HG02970 (cell line): ENCODE data around the gene HMX3.
"Not testable (repeated sequence)": the region's sequence is repeated elsewhere in the genome, so short reads cannot be mapped to it uniquely, and the experiment has no call there.

Experiments used
- ATAC-seq: cut with Tn5 transposase; IDR thresholded peaks from one replicate; pipeline ENCODE4 v1.9.1; 2021; ENCODE audit warnings: mild to moderate bottlenecking, moderate library complexity, moderate number of reproducible peaks; ENCODE audit not compliant: unreplicated experiment, low FRiP score

Gene HMX3

DNA sequence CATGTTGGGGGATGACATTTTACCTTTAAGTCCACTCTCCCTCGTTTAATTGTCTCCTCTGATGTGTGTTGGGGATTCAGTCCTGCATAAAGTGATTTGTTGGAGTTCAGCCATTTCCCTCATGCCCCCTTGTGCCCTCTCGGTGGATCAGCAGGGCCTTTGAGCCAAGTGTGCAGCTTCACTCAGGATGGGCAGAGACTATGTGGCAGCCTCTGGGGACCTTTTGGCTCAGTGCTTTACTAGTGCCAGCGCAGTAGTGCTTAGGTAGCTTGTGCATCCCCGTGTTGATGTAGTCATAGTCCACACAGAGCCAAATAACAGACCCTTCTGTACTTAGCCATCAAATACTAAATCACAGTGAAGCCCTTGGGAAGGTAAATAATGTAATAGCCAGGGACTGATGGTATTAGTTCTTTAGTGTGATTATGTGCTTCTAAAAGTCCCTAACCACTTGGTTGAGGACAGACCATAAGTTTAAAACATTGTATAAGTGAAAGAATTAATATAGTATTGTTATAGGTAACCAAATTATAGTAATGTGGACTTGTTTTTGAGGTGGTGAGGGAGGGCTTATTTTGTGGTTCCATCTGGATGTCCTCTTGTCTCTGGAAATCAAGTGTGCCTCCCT, 29.8 kb downstream of the HMX3 start:
- ATAC-seq, result no peak

DNA sequence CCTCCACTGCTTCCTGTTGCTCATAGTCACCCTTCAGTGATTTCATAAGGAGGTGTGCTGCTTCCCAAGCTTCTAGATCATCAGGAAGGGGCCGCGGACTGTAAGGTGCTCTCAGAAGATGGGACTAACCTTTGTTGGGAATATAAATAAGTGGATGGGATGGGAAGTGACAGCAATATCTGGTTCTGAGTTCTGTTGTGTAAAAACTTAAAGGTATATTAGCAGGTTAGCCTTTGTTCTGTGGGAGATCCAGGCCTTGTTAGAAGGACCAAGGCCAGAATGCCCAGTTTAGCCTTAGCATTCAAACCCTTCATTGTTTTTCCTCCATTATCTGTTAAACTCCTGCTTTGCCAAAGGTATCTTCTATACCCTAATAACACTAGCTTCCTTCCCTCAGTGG, 30.8 kb downstream of the HMX3 start:
- ATAC-seq, result no peak

DNA sequence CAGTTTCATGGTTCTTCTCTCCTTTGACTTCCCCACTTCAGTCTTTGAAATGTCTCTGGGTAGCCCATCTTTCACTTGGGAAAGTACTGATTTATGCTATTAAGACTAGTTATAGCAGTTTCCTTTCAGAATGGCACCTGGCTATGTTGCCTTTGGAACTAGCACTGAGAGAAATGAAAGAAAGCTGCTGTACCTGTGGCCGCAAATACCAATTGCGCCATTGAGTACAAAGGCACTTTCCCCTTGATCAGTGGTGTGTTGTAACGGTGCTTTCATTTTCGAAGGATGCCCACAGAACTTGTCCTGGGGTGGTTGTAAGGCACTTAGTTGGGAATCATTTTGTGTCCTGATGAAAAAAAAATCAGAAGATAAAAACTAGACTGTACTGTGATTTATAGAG, 35.2 kb downstream of the HMX3 start:
- ATAC-seq, result no peak

DNA sequence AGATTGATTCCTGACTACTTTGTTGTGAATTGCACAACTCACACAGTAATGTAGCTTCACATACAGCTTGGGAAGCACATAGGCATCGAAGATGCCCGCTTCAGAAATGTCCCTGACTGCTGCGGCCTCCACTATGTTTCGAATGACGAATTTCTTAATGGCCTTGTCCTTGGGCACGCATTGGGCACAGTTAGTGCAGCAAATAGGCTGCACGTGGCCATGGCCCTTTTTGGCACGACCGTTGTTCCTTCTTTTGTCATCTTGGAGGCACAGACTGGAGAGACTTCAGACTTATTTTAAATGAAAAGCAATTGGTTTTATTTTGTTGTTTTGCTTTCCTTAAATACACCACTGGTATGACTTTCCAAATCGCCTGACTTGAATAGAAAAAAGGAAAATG, 35.8 kb downstream of the HMX3 start:
- ATAC-seq, result not testable (repeated sequence)

DNA sequence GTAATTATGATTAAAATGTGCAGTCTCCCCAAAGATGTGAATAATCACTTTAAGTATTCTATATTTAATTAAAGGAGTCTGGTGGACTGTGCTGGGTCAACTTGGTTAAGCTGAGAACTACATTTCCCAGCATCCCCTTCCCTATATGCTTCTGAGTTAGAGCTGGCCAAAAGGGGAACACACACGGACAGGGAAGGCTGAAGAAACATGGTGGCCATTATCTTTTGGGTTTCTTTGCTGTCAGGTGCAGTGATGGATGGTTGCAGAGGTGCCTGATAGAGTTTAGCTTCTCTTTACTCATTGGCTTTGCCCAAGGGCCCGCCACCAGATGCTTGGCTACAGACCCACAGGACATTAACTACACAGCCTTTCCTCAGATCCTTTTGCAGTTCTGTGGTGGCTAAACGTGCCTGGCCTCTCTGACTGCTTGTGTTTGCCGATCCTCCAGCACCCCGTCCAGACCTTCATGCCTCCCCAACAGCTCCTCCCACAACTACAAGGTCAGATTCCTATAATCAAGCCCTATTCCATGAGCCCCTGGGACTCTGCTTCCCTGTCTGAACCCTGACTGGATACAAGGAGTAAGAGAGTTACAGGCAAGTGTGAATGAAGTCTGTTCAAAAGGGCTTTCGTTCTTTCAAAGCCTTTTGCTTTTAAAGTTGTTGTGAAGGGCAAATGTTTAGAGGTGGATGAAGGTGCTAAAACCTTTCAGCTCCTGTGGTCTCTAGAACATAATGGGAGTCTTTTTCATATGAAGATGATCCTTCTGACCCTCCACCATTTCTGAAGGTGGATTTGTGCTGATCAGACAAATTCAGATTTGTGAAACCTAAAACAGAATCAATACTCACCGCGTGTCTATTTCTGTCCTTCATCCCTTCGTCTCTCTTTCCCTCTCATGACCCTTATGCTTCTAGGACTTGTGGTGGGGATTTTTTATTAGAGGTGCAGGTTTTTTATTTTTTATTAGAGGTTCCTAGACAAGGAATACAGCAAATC, 39.9 kb downstream of the HMX3 start:
- no peak for ATAC-seq

DNA sequence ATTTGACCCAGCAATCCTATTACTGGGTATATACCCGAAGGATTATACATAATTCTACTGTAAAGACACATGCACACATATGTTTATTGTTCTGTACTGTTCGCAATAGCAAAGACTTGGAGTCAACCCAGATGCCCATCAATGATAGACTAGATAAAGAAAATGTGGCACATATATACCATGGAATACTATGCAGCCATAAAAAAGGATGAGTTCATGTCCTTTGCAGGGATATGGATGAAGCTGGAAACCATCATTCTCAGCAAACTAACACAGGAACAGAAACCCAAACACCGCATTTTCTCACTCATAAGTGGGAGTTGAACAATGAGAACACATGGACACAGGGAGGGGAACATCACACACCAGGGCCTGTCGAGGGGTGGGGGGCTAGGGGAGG, 42.6 kb downstream of the HMX3 start:
- not testable (repeated sequence) for ATAC-seq

DNA sequence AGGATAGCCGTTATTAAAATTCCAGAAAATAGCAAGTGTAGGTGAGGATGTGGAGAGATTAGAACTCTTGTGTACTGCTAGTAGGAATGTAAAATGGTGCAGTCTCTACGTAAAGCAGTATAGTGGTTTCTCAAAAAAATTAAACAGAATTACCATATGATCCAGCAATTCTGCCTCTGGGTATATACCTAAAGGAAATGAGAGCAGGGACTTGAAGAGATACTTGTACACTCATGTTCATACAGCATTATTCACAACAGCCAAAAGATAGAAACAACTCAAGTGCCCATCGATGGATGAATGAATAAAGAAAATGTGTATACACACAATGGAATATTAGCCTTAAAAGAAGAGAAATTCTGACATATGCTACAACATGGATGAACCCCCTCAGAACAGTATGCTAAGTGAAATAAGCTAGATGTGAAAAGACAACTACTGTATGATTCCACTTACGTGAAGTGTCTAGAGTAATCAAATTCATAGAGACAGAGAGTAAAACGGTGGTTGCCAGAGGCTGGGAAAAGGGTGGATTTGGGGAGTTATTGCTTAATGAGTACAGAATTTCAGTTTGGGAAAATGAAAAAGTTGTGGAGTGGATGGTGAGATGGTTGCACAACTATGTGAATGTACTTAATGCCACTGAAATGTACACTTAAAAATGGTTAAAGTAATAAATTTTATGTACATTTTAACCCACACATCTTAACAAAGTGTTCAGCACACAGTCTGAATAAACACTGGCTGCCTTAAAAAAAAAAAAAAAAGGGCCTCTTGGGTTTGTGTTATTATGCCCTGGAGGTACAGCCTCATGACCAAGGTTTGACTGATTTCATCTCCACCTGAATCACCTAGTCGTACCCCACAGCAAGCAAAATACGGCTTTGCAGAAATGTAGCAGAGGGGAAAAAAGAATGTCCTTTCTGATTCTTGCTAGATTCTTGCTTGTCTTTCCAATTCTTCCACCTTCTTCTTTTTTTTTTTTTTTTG, 44.6 kb downstream of the HMX3 start:
- no peak for ATAC-seq

DNA sequence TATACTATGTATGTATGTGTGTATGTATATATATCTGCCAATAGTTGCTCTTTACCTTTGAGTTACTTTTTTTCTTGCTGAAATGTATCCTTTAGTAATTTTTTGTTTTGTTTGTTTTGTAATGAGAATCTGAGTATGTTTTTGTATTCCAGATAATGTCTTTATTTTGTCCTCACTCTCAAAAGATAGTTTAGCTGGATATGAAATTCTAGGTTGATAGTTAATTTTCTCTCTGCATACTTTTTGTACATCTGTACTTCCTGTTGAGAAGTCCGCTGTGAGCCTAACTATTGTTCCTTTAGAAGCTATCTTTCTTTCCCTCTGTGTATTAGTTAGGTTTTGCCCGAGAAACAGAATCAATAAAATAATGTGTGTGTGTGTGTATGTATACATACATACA, 48.0 kb downstream of the HMX3 start:
- ATAC-seq, result no peak

DNA sequence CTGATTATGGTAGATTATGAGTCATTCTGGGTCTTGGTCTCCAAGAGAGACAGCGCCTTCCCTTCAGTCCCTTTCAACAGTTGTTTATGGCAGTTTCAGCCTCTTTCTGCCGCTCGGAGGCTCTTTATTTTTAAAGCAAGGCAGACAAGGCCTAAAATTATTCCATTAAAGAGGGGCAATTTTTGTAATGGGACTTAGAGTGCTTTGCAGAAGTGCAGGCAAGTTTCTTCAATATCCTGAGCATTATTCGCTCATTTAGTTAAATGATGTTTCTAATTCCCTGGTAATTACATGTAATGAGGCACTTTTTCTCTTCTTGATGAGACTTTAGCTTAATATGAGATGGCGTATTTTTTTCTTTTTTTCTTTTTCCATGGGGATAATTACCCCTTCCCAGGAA, 52.0 kb downstream of the HMX3 start:
- no peak for ATAC-seq
